Measurements from ENCODE around the gene JAK3.
"Not testable (repeated sequence)": the region's sequence is repeated elsewhere in the genome, so short reads cannot be mapped to it uniquely, and the experiment has no call there.

JAK3 gene

DNA sequence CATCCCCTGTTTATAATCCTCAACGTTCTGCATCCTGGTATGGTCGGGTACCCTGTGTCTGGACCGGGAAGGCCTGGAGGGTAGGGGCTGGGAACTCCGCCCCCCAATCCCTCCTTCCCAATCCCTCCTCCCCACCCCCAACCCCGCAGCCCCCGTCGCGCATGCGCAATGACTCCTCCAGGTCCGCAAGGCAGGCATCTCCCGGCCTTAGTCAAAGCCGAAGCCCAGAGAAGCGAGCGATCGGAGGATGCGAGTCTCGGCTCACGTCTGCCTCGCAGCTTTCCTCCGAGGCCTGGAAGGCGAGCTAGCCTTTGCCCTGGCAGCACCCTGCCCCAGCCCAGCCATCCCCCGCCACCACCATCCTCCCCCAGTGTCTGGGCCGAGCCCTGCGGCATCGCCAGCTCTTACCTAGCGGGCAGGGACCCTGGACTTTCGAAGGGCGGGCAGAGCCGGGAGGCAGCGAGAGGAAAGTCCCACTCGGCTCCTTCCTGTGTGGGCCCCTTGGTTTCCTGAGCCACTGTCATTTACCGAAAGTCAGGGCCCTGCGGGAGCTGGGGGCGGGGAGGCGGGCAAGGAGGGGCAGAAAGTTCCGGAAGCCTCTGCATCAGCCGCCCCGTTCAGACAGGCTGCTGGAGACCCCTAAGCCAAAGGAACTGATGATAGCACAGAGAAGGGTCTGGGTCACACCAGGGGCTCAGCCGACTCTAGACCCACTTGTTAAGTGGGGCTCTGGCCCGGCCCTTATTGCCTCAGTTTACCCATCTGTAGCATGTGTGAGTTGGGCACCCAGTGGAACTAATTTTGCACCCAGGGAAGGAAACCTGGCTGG lies at the start of gene JAK3:
Gene JAK3, minus strand, starts transcription at position 445 of the 829 bp plus-strand sequence. CDS start 3,565 bp downstream, outside the sequence.
- no peak for FAIRE-seq

DNA sequence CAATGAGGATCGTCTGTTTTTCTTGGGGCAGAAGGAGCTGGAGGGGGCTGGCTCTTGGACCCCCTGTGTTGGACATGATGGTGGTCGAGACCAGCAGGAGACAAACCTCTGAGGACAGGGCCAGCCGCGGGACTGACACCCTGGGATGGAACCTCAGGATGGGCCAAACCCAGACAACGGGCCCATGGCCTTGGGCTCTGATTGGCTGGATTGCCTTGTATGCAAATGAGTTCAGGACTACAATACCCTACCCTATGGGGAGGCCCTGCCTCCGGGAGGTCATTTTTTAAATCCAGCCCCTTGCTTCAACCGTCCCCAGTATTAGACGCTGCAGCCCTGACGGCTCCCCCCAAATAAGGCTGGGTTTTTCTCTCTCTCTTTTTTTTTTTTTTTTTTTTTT lies 46.0 kb upstream of the JAK3 start:
- FAIRE-seq = no peak

- FAIRE-seq = no peak
These were observed 41.9 kb upstream of the JAK3 start for GRCh38 chr19:17889609-17890214.

DNA sequence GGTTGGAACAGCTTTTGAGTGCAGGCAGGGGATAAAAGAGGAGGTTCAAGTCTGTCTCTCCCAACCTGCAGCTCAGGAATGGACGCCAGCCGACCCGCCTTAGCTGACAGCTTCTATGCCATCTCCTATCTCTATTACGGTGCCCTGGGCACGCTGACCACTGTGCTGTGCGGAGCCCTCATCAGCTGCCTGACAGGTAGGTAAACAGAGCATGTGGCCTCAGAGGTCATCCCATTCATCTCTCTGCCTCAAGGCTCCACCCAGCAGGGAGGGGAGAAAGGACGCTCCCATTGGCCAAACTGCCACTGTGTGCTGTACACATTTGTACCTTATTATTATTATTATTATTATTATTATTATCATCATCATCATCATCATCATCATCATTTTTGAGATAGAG lies 40.5 kb upstream of the JAK3 start:
- no peak for FAIRE-seq

- not testable (repeated sequence) for FAIRE-seq
These were observed 39.4 kb upstream of the JAK3 start for GRCh38 chr19:17887221-17887620.

- FAIRE-seq = no peak
These were observed 38.7 kb upstream of the JAK3 start for GRCh38 chr19:17886515-17886914.

DNA sequence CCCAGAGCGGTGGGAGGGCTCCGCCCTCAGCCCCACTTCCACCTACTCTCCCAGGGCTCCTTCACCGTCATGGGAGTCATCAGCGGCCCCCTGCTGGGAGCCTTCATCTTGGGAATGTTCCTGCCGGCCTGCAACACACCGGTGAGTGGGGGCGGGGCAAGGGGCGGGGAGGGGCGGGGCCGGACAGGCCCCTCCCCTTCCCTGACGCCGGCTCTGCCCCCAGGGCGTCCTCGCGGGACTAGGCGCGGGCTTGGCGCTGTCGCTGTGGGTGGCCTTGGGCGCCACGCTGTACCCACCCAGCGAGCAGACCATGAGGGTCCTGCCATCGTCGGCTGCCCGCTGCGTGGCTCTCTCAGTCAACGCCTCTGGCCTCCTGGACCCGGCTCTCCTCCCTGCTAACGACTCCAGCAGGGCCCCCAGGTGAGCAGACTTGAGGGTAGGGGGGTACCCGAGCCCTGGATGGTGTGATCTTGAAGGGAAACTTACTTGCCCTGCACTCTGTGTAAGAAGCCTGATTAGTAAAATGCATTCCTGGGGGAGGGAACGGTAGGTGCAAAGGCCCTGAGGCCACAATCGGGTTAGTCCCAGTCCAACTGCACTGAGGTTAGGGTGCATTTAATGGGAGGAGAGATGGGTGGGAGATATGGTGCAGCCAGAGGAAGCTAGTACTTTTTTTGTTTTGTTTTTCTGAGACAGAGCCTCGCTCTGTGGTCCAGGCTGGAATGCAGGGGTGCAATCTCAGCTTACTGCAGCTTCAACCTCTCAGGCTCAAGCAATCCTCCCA lies 36.0 kb upstream of the JAK3 start:
- FAIRE-seq = no peak

DNA sequence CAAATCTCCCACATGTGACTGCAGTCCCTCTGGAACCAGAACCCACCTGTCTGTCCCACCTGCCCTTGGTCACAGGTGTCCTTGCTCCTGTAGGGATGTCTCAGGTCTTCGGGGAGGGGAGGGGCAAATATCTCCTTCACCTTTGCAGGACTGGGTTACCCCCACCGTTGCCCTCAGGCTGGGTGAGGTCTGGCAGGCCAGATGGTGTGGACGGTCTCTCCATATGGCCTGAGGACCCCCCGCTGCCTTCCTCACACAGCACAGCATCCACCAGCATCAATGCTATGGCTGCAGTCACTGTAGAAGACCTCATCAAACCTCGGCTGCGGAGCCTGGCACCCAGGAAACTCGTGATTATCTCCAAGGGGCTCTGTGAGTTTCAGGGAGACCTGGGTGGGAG lies 33.9 kb upstream of the JAK3 start:
- no peak for FAIRE-seq

GRCh38 chr19:17879466-17879865 lies 31.7 kb upstream of the JAK3 start:
- no peak for FAIRE-seq

GRCh38 chr19:17877696-17878095 lies 29.9 kb upstream of the JAK3 start:
- no peak for FAIRE-seq

DNA sequence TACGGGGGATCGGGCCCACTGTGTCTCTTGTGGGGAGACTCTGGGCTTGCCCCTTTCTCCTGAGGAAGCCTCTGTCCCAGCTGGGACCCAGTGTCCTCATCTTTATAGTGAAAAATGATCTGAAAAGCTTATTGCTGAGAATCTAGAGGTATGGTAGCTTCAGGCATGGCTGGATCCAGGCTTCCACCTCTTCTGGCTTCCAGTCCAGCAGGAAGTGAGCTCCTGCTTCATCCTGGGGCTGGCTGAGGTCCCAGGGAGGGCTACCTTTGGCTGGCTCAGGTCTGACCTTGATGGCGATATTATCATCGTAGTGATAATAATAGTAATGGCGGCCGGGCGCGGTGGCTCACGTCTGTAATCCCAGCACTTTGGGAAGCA lies 27.0 kb upstream of the JAK3 start:
- no peak for FAIRE-seq

- no peak for FAIRE-seq
These were observed 26.3 kb upstream of the JAK3 start for GRCh38 chr19:17873786-17874757.

- no peak for FAIRE-seq
These were observed 24.6 kb upstream of the JAK3 start for GRCh38 chr19:17872251-17873001.

- FAIRE-seq = no peak
These were observed 24.1 kb upstream of the JAK3 start, which contains the start of gene SLC5A5 for GRCh38 chr19:17871878-17872250. Gene SLC5A5, plus strand, starts transcription at chr19:17871945. Its CDS starts 375 bp downstream, at chr19:17872320.

DNA sequence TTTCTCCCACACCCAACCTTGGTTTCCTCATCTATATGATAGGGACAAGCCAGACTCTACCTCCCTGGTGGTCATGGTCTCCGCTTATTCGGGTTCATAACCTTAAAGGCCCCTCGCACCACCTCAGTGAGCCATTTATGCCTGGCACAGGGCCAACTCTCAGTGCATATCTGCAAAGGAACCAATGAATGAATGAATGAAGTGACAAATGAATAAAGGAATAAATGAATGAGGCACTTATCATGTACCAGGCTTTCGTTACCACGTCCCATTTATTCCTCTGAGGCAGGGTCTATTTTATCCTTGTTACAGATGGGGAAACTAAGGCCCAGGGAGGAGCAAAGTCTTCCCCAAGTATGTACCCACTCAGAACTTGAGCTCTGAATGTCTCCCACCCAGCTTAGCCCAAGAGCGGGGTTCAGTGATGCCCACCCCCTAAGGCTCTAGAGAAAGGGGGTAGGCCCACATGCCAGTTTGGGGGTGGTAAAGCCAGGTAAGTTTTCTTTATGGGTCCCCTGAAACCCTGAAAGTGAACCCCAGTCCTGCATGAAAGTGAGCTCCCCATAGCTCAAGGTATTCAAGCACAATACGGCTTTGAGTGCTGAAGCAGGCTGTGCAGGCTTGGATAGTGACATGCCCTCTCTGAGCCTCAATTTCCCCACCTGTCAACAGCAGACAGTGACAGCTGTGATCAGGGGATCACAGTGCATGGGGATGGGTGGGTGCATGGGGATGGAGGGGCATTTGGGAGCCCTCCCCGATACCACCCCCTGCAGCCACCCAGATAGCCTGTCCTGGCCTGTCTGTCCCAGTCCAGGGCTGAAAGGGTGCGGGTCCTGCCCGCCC lies 23.5 kb upstream of the JAK3 start:
- FAIRE-seq = no peak

- FAIRE-seq = no peak
These were observed 21.4 kb upstream of the JAK3 start for GRCh38 chr19:17869114-17869608.

GRCh38 chr19:17868669-17869068 lies 20.9 kb upstream of the JAK3 start:
- FAIRE-seq = no peak

DNA sequence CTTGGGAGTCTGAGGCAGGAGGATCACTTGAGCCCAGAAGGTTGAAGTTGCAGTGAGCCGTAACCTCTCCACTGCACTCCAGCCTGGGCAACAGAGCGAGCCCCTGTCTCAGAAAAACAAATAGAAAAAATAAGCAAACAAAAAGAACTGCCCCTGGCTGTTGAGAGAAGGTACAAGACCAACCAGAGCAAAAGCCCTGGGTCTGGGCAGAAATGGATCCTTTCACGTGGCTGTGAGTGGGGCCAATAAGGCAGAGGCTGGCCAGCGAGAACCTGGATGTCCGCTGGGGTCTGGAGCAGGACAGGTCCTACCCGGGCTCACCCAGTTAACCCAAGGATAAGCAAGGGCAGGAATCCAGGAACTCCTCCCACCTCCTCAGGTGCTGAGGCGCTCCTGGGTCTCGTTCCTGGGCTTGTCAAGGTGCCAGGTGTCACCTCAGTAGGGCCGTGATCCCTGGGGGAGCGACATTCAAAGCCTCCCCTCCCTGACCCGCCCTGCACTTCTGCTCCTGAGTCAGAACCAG lies 19.2 kb upstream of the JAK3 start:
- no peak for FAIRE-seq

- FAIRE-seq = no peak
These were observed 18.7 kb upstream of the JAK3 start for GRCh38 chr19:17866312-17866963.

Data from A204.1 (cell line).